IMR-90 (cell line): ENCODE results near the gene ABLIM3. TPM values are rescaled to one million over a fixed set of nuclear protein-coding genes. Genes with fewer than 3 reads are reported as not detected.

Experiments used
- ATAC-seq: fragments of 200-7000 bp; cut with Tn5 transposase; 2 replicates; pipeline ENCODE4 v1.9.1; 2020; ENCODE audit warnings: low read depth, mild to moderate bottlenecking, moderate library complexity
- BruUV-seq: library from RNA; stranded (reverse); fragments of 400-500 nt; replicated peaks from 2 replicates; lab custom pipeline; 2021; lab: Mats Ljungman, UMichigan
- CTCF ChIA-PET: fragments of 300-600 bp; formaldehyde crosslinking; extraction: SDS; loops from one replicate; lab custom pipeline; 2021; ENCODE audit warnings: antibody characterized with exemption; lab: Yijun Ruan, JAX
- POLR2A ChIA-PET: fragments of 300-600 bp; sonication (Branson Sonifier 250); formaldehyde crosslinking; loops from one replicate; lab custom pipeline; 2022; ENCODE audit warnings: antibody characterized with exemption; ENCODE audit not compliant: unreplicated experiment; lab: Charles Lee
- DNase-seq: peaks from one replicate; pipeline ENCODE4 v3.0.0; 2013
- H2AFZ ChIP-seq: replicated peaks from 2 replicates; pipeline ENCODE3; 2013; ENCODE audit warnings: low read length, mild to moderate bottlenecking; ENCODE audit not compliant: poor library complexity
- H2AK5ac ChIP-seq: 2 replicates; pipeline ENCODE4 v1.6.1; 2013; ENCODE audit warnings: low read depth, low read length, inconsistent platforms
- H2AK9ac ChIP-seq: replicated peaks from 2 replicates; pipeline ENCODE3; 2013; ENCODE audit warnings: mild to moderate bottlenecking, low read depth, low read length, moderate library complexity; ENCODE audit not compliant: poor library complexity
- H2BK120ac ChIP-seq: 2 replicates; pipeline ENCODE4 v1.6.1; 2013; ENCODE audit warnings: low read depth, low read length, inconsistent platforms
- H2BK15ac ChIP-seq: 3 replicates; pipeline ENCODE4 v1.6.1; 2013; ENCODE audit warnings: low read depth, low read length, inconsistent platforms
- H2BK20ac ChIP-seq: 2 replicates; pipeline ENCODE4 v1.6.1; 2013; ENCODE audit warnings: low read depth, mild to moderate bottlenecking, inconsistent platforms, low read length, moderate library complexity
- H2BK5ac ChIP-seq: 2 replicates; pipeline ENCODE4 v1.6.1; 2013; ENCODE audit warnings: mild to moderate bottlenecking, low read depth, low read length, inconsistent platforms; ENCODE audit not compliant: poor library complexity, severe bottlenecking
- H3K14ac ChIP-seq: replicated peaks from 2 replicates; pipeline ENCODE4 v1.6.1; 2013; ENCODE audit warnings: low read depth, low read length, inconsistent platforms
- H3K18ac ChIP-seq: 2 replicates; pipeline ENCODE4 v1.6.1; 2013; ENCODE audit warnings: low read depth, low read length, control low read depth
- H3K23ac ChIP-seq: 2 replicates; pipeline ENCODE4 v1.6.1; 2013; ENCODE audit warnings: low read depth, low read length, inconsistent platforms
- H3K27ac ChIP-seq: 2 replicates; pipeline ENCODE4 v1.5.1; 2013; ENCODE audit warnings: mild to moderate bottlenecking, control low read depth, low read length; ENCODE audit not compliant: insufficient read depth
- H3K27me3 ChIP-seq: 2 replicates; pipeline ENCODE4 v1.6.1; 2013; ENCODE audit warnings: low read length; ENCODE audit not compliant: control insufficient read depth, insufficient read depth
- H3K36me3 ChIP-seq: 2 replicates; pipeline ENCODE4 v1.6.1; 2013; ENCODE audit warnings: low read length, mixed read lengths; ENCODE audit not compliant: control insufficient read depth, insufficient read depth
- H3K4ac ChIP-seq: 2 replicates; pipeline ENCODE4 v1.6.1; 2013; ENCODE audit warnings: low read depth, low read length, inconsistent platforms
- H3K4me1 ChIP-seq: 2 replicates; pipeline ENCODE4 v1.6.1; 2013; ENCODE audit warnings: low read length, mixed read lengths; ENCODE audit not compliant: control insufficient read depth, insufficient read depth
- H3K4me2 ChIP-seq: 2 replicates; pipeline ENCODE4 v1.6.1; 2013; ENCODE audit warnings: low read depth, mild to moderate bottlenecking, control low read depth, low read length, moderate library complexity
- H3K4me3 ChIP-seq: 2 replicates; pipeline ENCODE4 v1.5.1; 2013; ENCODE audit warnings: low read depth, mild to moderate bottlenecking, control low read depth, low read length, moderate library complexity; ENCODE audit not compliant: insufficient read depth
- H3K56ac ChIP-seq: 2 replicates; pipeline ENCODE4 v1.6.1; 2013; ENCODE audit warnings: low read length, inconsistent platforms; ENCODE audit not compliant: insufficient read depth; ENCODE audit errors: extremely low read depth
- H3K79me1 ChIP-seq, 2 experiments: 2 replicates each; pipeline ENCODE4 v1.6.1; 2013; ENCODE audit warnings: low read length in 2 of 2, inconsistent platforms in 1 of 2, low read depth in 1 of 2
- H3K9ac ChIP-seq: 2 replicates; pipeline ENCODE4 v1.6.1; 2013; ENCODE audit warnings: low read depth, low read length, control low read depth
- H3K9me1 ChIP-seq: 2 replicates; pipeline ENCODE4 v1.6.1; 2013; ENCODE audit warnings: low read length, inconsistent platforms; ENCODE audit not compliant: insufficient read depth
- H3K9me3 ChIP-seq: 2 replicates; pipeline ENCODE4 v1.6.1; 2013; ENCODE audit warnings: low read length; ENCODE audit not compliant: control insufficient read depth, insufficient read depth
- H4K20me1 ChIP-seq: 2 replicates; pipeline ENCODE4 v1.6.1; 2013; ENCODE audit warnings: low read length, inconsistent platforms; ENCODE audit not compliant: insufficient read depth
- H4K5ac ChIP-seq: 2 replicates; pipeline ENCODE4 v1.6.1; 2013; ENCODE audit warnings: mild to moderate bottlenecking, low read depth, low read length, control low read depth
- H4K8ac ChIP-seq, 2 experiments: 2 replicates each; pipeline ENCODE4 v1.6.1; 2013; ENCODE audit warnings: low read depth in 2 of 2, low read length in 2 of 2, control low read depth in 1 of 2, inconsistent platforms in 1 of 2
- H4K91ac ChIP-seq: 2 replicates; pipeline ENCODE4 v1.6.1; 2013; ENCODE audit warnings: low read depth, low read length, inconsistent platforms; ENCODE audit not compliant: insufficient read depth
- BHLHE40 ChIP-seq: fragments of 150-350 bp; IDR thresholded peaks from 2 replicates; pipeline ENCODE4 v1.6.1; 2016; ENCODE audit warnings: mild to moderate bottlenecking, low read depth, low read length
- CHD1 ChIP-seq: IDR thresholded peaks from 2 replicates; pipeline ENCODE4 v1.6.1; 2012; ENCODE audit warnings: low read depth, low read length, improper control_type of control experiment
- CTCF ChIP-seq: conservative IDR thresholded peaks from 2 replicates; pipeline ENCODE4 v1.5.1; 2012; ENCODE audit warnings: mild to moderate bottlenecking, low read depth, low read length, improper control_type of control experiment
- ELK1 ChIP-seq: fragments of 150-350 bp; IDR thresholded peaks from 2 replicates; pipeline ENCODE4 v1.6.1; 2016; ENCODE audit warnings: low read depth, mild to moderate bottlenecking, low read length, moderate library complexity, borderline replicate concordance
- MXI1 ChIP-seq: IDR thresholded peaks from 2 replicates; pipeline ENCODE4 v1.6.1; 2012; ENCODE audit warnings: low read depth, mild to moderate bottlenecking, low read length, moderate library complexity, borderline replicate concordance
- NFE2L2 ChIP-seq: fragments of 150-350 bp; IDR thresholded peaks from 2 replicates; pipeline ENCODE4 v1.6.1; 2016; ENCODE audit warnings: low read depth, mild to moderate bottlenecking, low read length
- RAD21 ChIP-seq: IDR thresholded peaks from 2 replicates; pipeline ENCODE4 v1.6.1; 2012; ENCODE audit warnings: low read length, improper control_type of control experiment
- RCOR1 ChIP-seq: IDR thresholded peaks from 2 replicates; pipeline ENCODE4 v1.6.1; 2012; ENCODE audit warnings: mild to moderate bottlenecking, low read length, improper control_type of control experiment; ENCODE audit not compliant: insufficient replicate concordance
- SMC3 ChIP-seq: fragments of 150-350 bp; IDR thresholded peaks from 2 replicates; pipeline ENCODE4 v1.6.1; 2016; ENCODE audit warnings: low read depth, mild to moderate bottlenecking, antibody characterized with exemption, low read length, moderate library complexity
- WGBS, 2 experiments: methylation state at CpG; one replicate each; pipeline versions ENCODE4 v1.1.5 to v1.1.7; 2013; ENCODE audit warnings: missing lambda C conversion rate in 2 of 2; ENCODE audit not compliant: insufficient read length in 1 of 2; ENCODE audit errors: extremely low coverage in 2 of 2; 5-methylcytosine and 5-hydroxymethylcytosine counted together
- dilution Hi-C: fragments of 300-500 bp; cut with HindIII; formaldehyde crosslinking; loops from one replicate; pipeline ENCODE4 v1.14.3; 2018; ENCODE audit warnings: low sequenced_read_pairs; ENCODE audit not compliant: unreplicated experiment
- in situ Hi-C: fragments of 300-500 bp; cut with MboI; formaldehyde crosslinking; loops from 3 replicates; pipeline ENCODE4 v1.14.3; 2019; ENCODE audit warnings: low sequenced_read_pairs, inconsistent platforms, mixed read lengths
- intact Hi-C: fragments of 100-400 bp; cut with micrococcal nuclease; formaldehyde crosslinking; loops from 2 replicates; pipeline ENCODE4 v1.10.0; 2022
- polyA plus RNA-seq, 3 experiments: library from polyadenylated mRNA; depleted of rRNA; stranded (reverse); fragments of >200 nt; gene quantifications; 2 replicates each; pipeline ENCODE4 v1.2.3, GENCODE V29; 2012; ENCODE audit warnings: low replicate concordance in 1 of 3
- total RNA-seq: library from RNA; depleted of rRNA; stranded (reverse); fragments of >200 nt; gene quantifications from 2 replicates; pipeline ENCODE4 v1.2.3, GENCODE V29; 2012

ABLIM3 gene
- total and polyA plus RNA-seq, 2 of the 4 experiments (the other 2 are of a cell fraction) = 33.3 to 69.9 TPM

GRCh38 chr5:149257131-149257530, 115.8 kb downstream of the ABLIM3 start:
- Histone ChIP-seq H3K4ac (peak overlapping the region; percentile 76), H3K14ac (peak overlapping the region; percentile 34; the same call in 1 of the 2 replicates), H2BK5ac (peak overlapping the region; percentile 82), H4K5ac (no peak overlapping the region), H3K36me3 (peaks cover 11% of the 10 kb centered on the region; the same call in 1 of the 2 replicates), H4K8ac (peak overlapping the region; percentile 49 to 76; a peak in 2 of 4 replicates), H2BK20ac (peak overlapping the region; percentile 61), H3K4me2 (no peak overlapping the region), H2AFZ (no peak overlapping the region), H2AK9ac (no peak overlapping the region), H4K20me1 (peaks cover 5% of the 10 kb centered on the region; the same call in 1 of the 2 replicates), H3K4me3 (no peak overlapping the region), H3K23ac (no peak overlapping the region), H3K27ac (no peak overlapping the region), H3K4me1 (peaks cover 13% of the 10 kb centered on the region), H3K9me1 (peaks cover 28% of the 10 kb centered on the region), H3K9me3 (no peaks in the 10 kb centered on the region), H3K27me3 (no peaks in the 10 kb centered on the region), H3K18ac (peak overlapping the region; percentile 46; the same call in 1 of the 2 replicates), H3K9ac (no peak overlapping the region), H2BK15ac (no peak overlapping the region), H2AK5ac (0 out of 2 replicates have a peak overlapping the region, but pooled peaks have one; percentile 21), H3K79me1 (peaks cover 0 to 16% of the 10 kb centered on the region in 2 experiments; a peak in 2 of 4 replicates), H3K56ac (no peak overlapping the region; the same call in 1 of the 2 replicates), H2BK120ac (peak overlapping the region; percentile 77), H4K91ac (peak overlapping the region; percentile 55)
- BruUV-seq = no TSS peak
- dilution Hi-C loops = no loop called here
- ATAC-seq (no peak), DNase-seq (no peak)
- CTCF ChIA-PET = interaction anchor here (0.7 kb wide), 2 partner anchors 13 to 497 kb away, joined by 3 to 5 read pairs; no protein-coding TSS in a partner anchor
- in situ Hi-C loops = no loop called here
- no CpG with 5 or more reads among the region's 1 CpG for whole genome bisulfite sequencing, 2 experiments
- POLR2A ChIA-PET = no interaction called here
- TF ChIP-seq ELK1 = no peak
- no peak for TF ChIP-seq RAD21
- no peak for TF ChIP-seq CHD1
- no peak for TF ChIP-seq NFE2L2
- no peak for TF ChIP-seq BHLHE40
- no peak for TF ChIP-seq RCOR1
- TF ChIP-seq CTCF = no peak
- no peak for TF ChIP-seq SMC3
- no peak for TF ChIP-seq MXI1
- intact Hi-C loops = no loop called here
